Osteoblast (primary cell): ENCODE measurements around the gene METTL25. TPM values are rescaled to one million over a fixed set of nuclear protein-coding genes. Genes with fewer than 3 reads are reported as not detected.

ENCODE experiments used
- DNase-seq: peaks from one replicate; pipeline ENCODE4 v3.0.0; 2011; ENCODE audit warnings: low spot score, mixed read lengths; ENCODE audit not compliant: insufficient read length; ENCODE audit errors: missing footprints
- H2AFZ ChIP-seq: 2 replicates; pipeline ENCODE4 v1.6.0; 2011; ENCODE audit warnings: mild to moderate bottlenecking, low read length
- H3K27ac ChIP-seq: 2 replicates; pipeline ENCODE4 v1.5.1; 2011; ENCODE audit warnings: mild to moderate bottlenecking, low read depth, low read length, moderate library complexity
- H3K27me3 ChIP-seq: 2 replicates; pipeline ENCODE4 v1.6.0; 2012; ENCODE audit warnings: mild to moderate bottlenecking, control low read depth, inconsistent platforms, low read length, moderate library complexity; ENCODE audit not compliant: insufficient read depth
- H3K36me3 ChIP-seq: 2 replicates; pipeline ENCODE4 v1.5.1; 2011; ENCODE audit warnings: mild to moderate bottlenecking, low read length, control low read depth, moderate library complexity; ENCODE audit not compliant: insufficient read depth
- H3K4me1 ChIP-seq: 2 replicates; pipeline ENCODE4 v1.5.1; 2011; ENCODE audit warnings: mild to moderate bottlenecking, low read length, control low read depth, moderate library complexity; ENCODE audit not compliant: insufficient read depth
- H3K4me2 ChIP-seq: 2 replicates; pipeline ENCODE4 v1.6.0; 2011; ENCODE audit warnings: mild to moderate bottlenecking, low read length; ENCODE audit not compliant: insufficient read depth
- H3K4me3 ChIP-seq: fragments of 200-600 bp; sonication (generic); 3 replicates; pipeline ENCODE4 v1.5.1; 2012; ENCODE audit warnings: mild to moderate bottlenecking, low read length, inconsistent platforms; ENCODE audit not compliant: insufficient read depth
- H3K79me2 ChIP-seq: 2 replicates; pipeline ENCODE4 v1.6.0; 2012; ENCODE audit warnings: mild to moderate bottlenecking, low read length, control low read depth, inconsistent platforms; ENCODE audit not compliant: insufficient read depth
- H3K9me3 ChIP-seq: 2 replicates; pipeline ENCODE4 v1.5.1; 2011; ENCODE audit warnings: low read depth, low read length, control low read depth
- H4K20me1 ChIP-seq: 2 replicates; pipeline ENCODE4 v1.6.0; 2012; ENCODE audit warnings: mild to moderate bottlenecking, low read length, control low read depth; ENCODE audit not compliant: insufficient read depth
- CTCF ChIP-seq: IDR thresholded peaks from 2 replicates; pipeline ENCODE4 v1.5.1; 2011; ENCODE audit warnings: mild to moderate bottlenecking, low read depth, low read length, moderate library complexity; ENCODE audit errors: extremely low read depth
- total RNA-seq: library from RNA; depleted of rRNA; stranded (reverse); fragments of >200 nt; gene quantifications from 2 replicates; pipeline ENCODE4 v1.2.3, GENCODE V29; 2012

The METTL25 gene
- total RNA-seq, 1 donor: 18.1 TPM

- no peak for TF ChIP-seq CTCF
- Histone ChIP-seq H3K79me2 (no peaks in the 10 kb centered on the region), H2AFZ (no peak overlapping the region), H4K20me1 (no peaks in the 10 kb centered on the region), H3K36me3 (no peaks in the 10 kb centered on the region), H3K27me3 (no peaks in the 10 kb centered on the region), H3K4me3 (no peak overlapping the region), H3K9me3 (no peaks in the 10 kb centered on the region), H3K27ac (no peak overlapping the region), H3K4me1 (no peaks in the 10 kb centered on the region), H3K4me2 (no peak overlapping the region)
- no peak for DNase-seq
These were observed 79.4 kb downstream of the METTL25 start for GRCh38 chr12:82437744-82438143.

DNA sequence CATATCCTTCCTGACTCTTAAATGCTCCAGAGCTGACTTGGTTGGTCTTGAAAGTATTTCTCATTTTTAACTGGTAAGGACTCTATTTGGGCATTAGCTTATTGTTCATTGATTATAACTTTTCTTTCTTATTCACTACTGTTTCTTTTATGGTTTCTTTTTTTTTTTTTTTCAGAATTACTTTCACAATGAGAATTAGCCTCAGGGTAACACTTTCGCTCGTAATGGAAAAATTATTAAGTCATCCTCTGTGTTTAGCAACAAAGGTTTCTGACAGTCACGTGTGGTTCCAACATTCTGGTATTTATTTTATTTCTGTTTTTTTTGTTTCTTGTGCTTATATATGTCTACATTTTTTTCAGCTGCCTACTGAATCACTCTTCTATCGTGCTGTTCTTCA, 80.0 kb downstream of the METTL25 start:
- no peaks in the 10 kb centered on the region for H4K20me1 ChIP-seq
- no peak for DNase-seq
- no peak overlapping the region for H2AFZ ChIP-seq
- H3K4me2 ChIP-seq: no peak overlapping the region
- H3K36me3 ChIP-seq: no peaks in the 10 kb centered on the region
- no peaks in the 10 kb centered on the region for H3K79me2 ChIP-seq
- no peak overlapping the region for H3K27ac ChIP-seq
- no peak for TF ChIP-seq CTCF
- H3K4me3 ChIP-seq: no peak overlapping the region
- no peaks in the 10 kb centered on the region for H3K4me1 ChIP-seq
- no peaks in the 10 kb centered on the region for H3K9me3 ChIP-seq
- no peaks in the 10 kb centered on the region for H3K27me3 ChIP-seq

- Histone ChIP-seq H3K9me3 (no peaks in the 10 kb centered on the region), H3K4me1 (no peaks in the 10 kb centered on the region), H3K27ac (no peak overlapping the region), H3K27me3 (no peaks in the 10 kb centered on the region), H3K79me2 (no peaks in the 10 kb centered on the region), H3K4me2 (no peak overlapping the region), H4K20me1 (no peaks in the 10 kb centered on the region), H2AFZ (no peak overlapping the region), H3K36me3 (no peaks in the 10 kb centered on the region), H3K4me3 (no peak overlapping the region)
- no peak for DNase-seq
- no peak for TF ChIP-seq CTCF
These were observed 82.6 kb downstream of the METTL25 start for GRCh38 chr12:82440885-82441284.

GRCh38 chr12:82448911-82449578, 90.7 kb downstream of the METTL25 start:
- H3K4me2 ChIP-seq: no peak overlapping the region
- no peaks in the 10 kb centered on the region for H3K36me3 ChIP-seq
- H3K79me2 ChIP-seq: no peaks in the 10 kb centered on the region
- H3K27ac ChIP-seq: no peak overlapping the region
- H3K27me3 ChIP-seq: no peaks in the 10 kb centered on the region
- no peak for TF ChIP-seq CTCF
- no peak overlapping the region for H3K4me3 ChIP-seq
- H3K4me1 ChIP-seq: no peaks in the 10 kb centered on the region
- no peaks in the 10 kb centered on the region for H4K20me1 ChIP-seq
- no peaks in the 10 kb centered on the region for H3K9me3 ChIP-seq
- H2AFZ ChIP-seq: no peak overlapping the region
- no peak for DNase-seq
